ENCODE measurements around the gene ZNF652.
A peak's percentile ranks its signal among the peaks of the same experiment; 100 is the strongest.

Gene ZNF652

DNA sequence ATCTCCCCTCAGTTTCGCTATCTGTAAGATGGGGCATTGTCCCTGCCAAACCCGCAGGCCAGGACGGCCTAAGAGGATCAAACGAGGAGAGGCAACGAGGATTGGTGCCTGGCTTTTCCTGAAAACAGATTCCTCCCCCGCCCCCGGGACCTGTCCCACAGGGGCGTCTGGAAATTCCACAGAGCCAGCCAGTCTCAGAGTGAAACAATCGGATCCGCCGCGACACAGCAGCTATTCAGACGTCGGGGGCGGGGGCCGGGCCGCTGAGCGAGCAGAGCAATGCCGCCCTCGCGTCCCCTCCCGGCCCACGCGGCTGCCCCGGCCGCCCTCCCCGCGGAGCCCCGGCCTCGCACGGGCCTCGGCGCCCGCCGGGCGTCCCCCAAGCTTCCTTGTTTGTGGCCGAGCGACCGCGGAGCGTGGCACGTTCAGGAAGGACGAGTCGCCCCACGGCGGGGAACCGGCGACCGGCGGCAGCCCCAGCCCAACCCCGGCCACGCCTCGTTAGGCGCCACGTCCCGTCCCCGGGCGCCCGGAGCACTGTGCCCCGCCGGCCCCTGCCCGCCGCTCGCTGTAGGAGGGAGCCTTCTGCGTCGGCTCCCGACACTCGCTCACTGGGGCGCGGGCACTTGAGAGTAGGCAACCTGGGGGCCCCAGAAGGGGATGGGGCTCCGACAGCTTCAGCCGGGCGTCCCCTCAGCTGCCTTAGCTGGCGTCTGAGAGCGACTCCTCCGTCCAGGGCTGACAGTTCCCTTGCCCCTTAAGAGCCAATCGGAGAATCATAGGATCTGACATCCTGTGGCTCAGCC, 101.8 kb downstream of the ZNF652 start:
- Histone ChIP-seq H3K9me2 (replicated peaks; ENCODE audit: insufficient read depth, low read length) (no peaks in the 10 kb centered on the region), H3K27ac (ENCODE audit: low read length) (no peak overlapping the region), H3K4me3 (ENCODE audit: low read length) (peak overlapping the region; percentile 62), H3K9me3 (replicated peaks; ENCODE audit: insufficient read depth, low read length) (no peaks in the 10 kb centered on the region), H3F3A (ENCODE audit: insufficient read depth, low read length) (no peaks in the 10 kb centered on the region), H3K4me1 (ENCODE audit: low read length) (no peaks in the 10 kb centered on the region), H3K4me2 (ENCODE audit: low read depth, low read length) (peak overlapping the region; percentile 99), H4K20me1 (ENCODE audit: insufficient read depth, low read length) (no peaks in the 10 kb centered on the region), H3K79me2 (ENCODE audit: low read length) (no peaks in the 10 kb centered on the region), H3K27me3 (replicated peaks; ENCODE audit: insufficient read depth, low read length) (peaks cover 9% of the 10 kb centered on the region), H3K36me3 (replicated peaks; ENCODE audit: insufficient read depth, low read length) (no peaks in the 10 kb centered on the region), H3K9ac (ENCODE audit: low read length) (peak overlapping the region; percentile 9; the same call in 1 of the 2 replicates), H2AFZ (ENCODE audit: low read length) (peak overlapping the region; percentile 87)
- TF ChIP-seq, protein P1, sequence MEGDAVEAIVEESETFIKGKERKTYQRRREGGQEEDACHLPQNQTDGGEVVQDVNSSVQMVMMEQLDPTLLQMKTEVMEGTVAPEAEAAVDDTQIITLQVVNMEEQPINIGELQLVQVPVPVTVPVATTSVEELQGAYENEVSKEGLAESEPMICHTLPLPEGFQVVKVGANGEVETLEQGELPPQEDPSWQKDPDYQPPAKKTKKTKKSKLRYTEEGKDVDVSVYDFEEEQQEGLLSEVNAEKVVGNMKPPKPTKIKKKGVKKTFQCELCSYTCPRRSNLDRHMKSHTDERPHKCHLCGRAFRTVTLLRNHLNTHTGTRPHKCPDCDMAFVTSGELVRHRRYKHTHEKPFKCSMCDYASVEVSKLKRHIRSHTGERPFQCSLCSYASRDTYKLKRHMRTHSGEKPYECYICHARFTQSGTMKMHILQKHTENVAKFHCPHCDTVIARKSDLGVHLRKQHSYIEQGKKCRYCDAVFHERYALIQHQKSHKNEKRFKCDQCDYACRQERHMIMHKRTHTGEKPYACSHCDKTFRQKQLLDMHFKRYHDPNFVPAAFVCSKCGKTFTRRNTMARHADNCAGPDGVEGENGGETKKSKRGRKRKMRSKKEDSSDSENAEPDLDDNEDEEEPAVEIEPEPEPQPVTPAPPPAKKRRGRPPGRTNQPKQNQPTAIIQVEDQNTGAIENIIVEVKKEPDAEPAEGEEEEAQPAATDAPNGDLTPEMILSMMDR (IDR thresholded peaks at IDR 0.05; ENCODE audit: low read length), result no peak
- TF ChIP-seq EZH2phosphoT487 (IDR thresholded peaks at IDR 0.05; ENCODE audit: low read length) (no peak), EZH2 (optimal IDR thresholded peaks at IDR 0.05; ENCODE audit: low read depth, low read length) (no peak)
- DNase-seq, result peak; percentile 12

DNA sequence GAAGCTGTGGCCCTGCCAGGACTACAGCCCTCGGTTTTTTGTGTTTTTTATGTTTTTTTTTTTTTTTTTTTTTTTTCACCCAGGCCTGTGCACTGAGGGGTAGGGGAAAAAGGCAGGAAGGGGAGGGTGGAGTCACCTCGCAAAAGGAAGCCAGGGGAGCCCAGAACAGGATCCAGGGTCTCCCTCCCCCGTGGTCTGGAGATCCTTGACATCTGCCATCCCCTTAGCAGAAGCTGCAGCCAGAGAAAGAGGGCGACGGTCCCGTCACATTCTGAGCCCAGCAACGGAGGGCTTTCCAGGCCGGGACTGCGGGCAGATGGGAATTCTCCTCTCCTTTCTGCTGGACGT, 102.4 kb downstream of the ZNF652 start:
- Histone ChIP-seq H3K4me3 (ENCODE audit: low read length) (peak overlapping the region; percentile 62), H4K20me1 (ENCODE audit: insufficient read depth, low read length) (no peaks in the 10 kb centered on the region), H3K9me2 (replicated peaks; ENCODE audit: insufficient read depth, low read length) (no peaks in the 10 kb centered on the region), H3K4me1 (ENCODE audit: low read length) (no peaks in the 10 kb centered on the region), H3F3A (ENCODE audit: insufficient read depth, low read length) (no peaks in the 10 kb centered on the region), H3K4me2 (ENCODE audit: low read depth, low read length) (peak overlapping the region; percentile 99), H3K27me3 (replicated peaks; ENCODE audit: insufficient read depth, low read length) (peaks cover 9% of the 10 kb centered on the region), H2AFZ (ENCODE audit: low read length) (peak overlapping the region; percentile 66; the same call in 1 of the 2 replicates), H3K9me3 (replicated peaks; ENCODE audit: insufficient read depth, low read length) (no peaks in the 10 kb centered on the region), H3K79me2 (ENCODE audit: low read length) (no peaks in the 10 kb centered on the region), H3K36me3 (replicated peaks; ENCODE audit: insufficient read depth, low read length) (no peaks in the 10 kb centered on the region), H3K27ac (ENCODE audit: low read length) (no peak overlapping the region), H3K9ac (ENCODE audit: low read length) (no peak overlapping the region)
- no peak for TF ChIP-seq EZH2 (optimal IDR thresholded peaks at IDR 0.05; ENCODE audit: low read depth, low read length)
- TF ChIP-seq EZH2phosphoT487 (IDR thresholded peaks at IDR 0.05; ENCODE audit: low read length), result no peak
- TF ChIP-seq, protein P1 (IDR thresholded peaks at IDR 0.05; ENCODE audit: low read length), result no peak
- no peak for DNase-seq

- Histone ChIP-seq H3F3A (ENCODE audit: insufficient read depth, low read length) (no peaks in the 10 kb centered on the region), H3K4me2 (ENCODE audit: low read depth, low read length) (no peak overlapping the region), H3K4me3 (ENCODE audit: low read length) (no peak overlapping the region), H3K27me3 (replicated peaks; ENCODE audit: insufficient read depth, low read length) (peaks cover 9% of the 10 kb centered on the region), H3K9me3 (replicated peaks; ENCODE audit: insufficient read depth, low read length) (no peaks in the 10 kb centered on the region), H4K20me1 (ENCODE audit: insufficient read depth, low read length) (no peaks in the 10 kb centered on the region), H2AFZ (ENCODE audit: low read length) (no peak overlapping the region), H3K36me3 (replicated peaks; ENCODE audit: insufficient read depth, low read length) (no peaks in the 10 kb centered on the region), H3K9me2 (replicated peaks; ENCODE audit: insufficient read depth, low read length) (no peaks in the 10 kb centered on the region), H3K79me2 (ENCODE audit: low read length) (no peaks in the 10 kb centered on the region), H3K4me1 (ENCODE audit: low read length) (no peaks in the 10 kb centered on the region), H3K27ac (ENCODE audit: low read length) (no peak overlapping the region), H3K9ac (ENCODE audit: low read length) (no peak overlapping the region)
- no peak for DNase-seq
- TF ChIP-seq, protein P1 (IDR thresholded peaks at IDR 0.05; ENCODE audit: low read length), result no peak
- TF ChIP-seq EZH2 (optimal IDR thresholded peaks at IDR 0.05; ENCODE audit: low read depth, low read length) (no peak), EZH2phosphoT487 (IDR thresholded peaks at IDR 0.05; ENCODE audit: low read length) (no peak)
These were observed 103.7 kb downstream of the ZNF652 start for GRCh38 chr17:49258394-49258793.
